GM18526 (cell line): ENCODE results near the gene SARDH.

Experiments
- POLR2A ChIP-seq: IDR thresholded peaks from 3 replicates; pipeline ENCODE4 v1.6.1; 2011; ENCODE audit not compliant: insufficient read length; ENCODE audit errors: extremely low read depth

SARDH gene

DNA sequence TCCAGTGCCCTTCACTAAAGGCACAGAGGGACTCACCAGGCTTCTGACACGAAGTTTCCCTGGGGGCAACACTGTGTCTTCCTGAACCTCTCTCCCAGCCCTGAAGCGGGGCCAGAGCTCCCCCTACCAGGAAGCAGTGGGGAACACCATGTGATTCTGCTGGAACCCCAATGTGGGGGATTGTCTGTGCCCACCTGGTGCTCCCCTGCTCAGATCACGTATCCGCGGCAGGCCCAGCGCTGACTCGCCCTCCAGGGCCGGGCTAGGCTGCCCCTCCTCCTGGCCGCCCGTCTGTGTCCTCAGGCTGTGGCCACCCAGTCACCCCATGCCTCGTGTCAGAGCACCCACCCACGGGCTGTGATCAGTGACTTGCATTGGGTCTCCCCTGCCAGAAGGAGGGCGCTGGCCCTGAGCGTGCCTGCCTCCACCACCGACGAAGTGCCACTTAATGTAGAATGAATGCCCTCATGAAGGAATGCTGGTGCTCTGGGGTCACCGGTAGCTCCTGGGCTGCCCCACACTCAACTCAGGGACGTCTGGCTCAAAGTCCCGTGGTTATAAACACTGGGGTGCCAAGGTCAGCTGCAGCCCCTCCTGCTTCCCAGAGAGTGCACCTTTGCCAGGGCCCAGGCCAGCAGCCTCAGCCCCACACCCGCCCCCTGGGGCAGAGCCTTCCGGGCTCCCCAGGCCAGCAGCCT, 22.1 kb downstream of the SARDH start:
- no peak for TF ChIP-seq POLR2A

DNA sequence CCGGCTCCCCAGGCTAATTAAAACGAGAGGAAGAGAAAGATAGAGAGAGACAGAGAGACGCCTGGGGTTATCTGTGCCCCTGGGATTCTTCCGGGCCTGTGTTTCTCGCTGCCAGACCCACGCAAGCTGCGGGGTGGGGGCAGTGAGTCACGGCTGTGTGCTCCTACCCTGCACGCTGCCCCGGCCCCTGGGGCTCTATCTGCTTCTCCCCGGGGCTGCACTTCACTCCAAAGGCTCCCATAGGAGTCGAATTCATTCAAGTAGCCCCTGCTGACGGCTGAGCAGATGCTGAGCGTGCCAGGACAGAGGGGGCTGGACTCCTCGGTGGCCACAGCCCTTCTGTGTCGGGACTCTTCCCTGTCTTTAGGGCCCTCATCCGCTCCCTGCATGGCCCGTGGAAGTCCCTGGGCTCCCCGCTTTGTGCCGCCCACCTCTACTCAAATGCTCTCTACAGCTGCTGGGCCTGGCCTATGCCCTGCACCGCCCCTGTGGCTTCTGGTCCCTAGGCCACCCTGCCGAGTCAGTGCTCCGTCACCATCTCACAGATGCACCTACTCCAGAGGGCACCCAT, 22.8 kb downstream of the SARDH start:
- TF ChIP-seq POLR2A, result no peak

DNA sequence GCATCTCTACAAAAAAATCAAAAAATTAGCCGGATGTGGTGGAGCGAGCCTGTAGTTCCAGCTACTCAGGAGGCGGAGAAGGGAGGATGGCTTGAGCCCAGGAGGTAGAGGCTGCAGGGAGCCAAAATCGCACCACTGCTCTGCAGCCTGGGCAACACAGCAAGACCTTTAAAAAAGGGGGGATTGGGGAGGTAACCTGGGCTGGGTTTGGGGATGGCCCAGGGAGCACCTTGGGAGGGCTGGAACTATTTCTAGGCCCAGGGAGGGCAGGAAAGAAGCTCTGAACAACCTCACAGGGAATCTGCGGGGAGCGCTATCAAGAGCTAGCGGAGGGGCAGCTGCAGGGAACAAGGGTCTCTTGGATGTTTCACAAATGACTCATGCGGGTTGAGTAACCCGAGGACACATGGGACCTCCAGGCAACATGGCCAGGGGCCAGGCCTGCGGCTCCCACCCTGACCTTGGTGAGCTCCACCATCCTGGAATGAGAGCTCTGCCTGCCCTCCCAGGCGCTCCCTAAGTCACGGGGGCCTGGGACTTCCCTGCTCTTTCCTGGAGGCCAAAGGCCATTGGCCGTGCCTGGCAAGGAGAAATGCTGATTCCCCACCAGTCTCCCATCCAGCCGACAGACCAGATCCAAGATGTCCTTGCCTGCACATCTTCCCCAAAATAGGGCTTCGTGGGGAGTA, 23.4 kb downstream of the SARDH start:
- no peak for TF ChIP-seq POLR2A

DNA sequence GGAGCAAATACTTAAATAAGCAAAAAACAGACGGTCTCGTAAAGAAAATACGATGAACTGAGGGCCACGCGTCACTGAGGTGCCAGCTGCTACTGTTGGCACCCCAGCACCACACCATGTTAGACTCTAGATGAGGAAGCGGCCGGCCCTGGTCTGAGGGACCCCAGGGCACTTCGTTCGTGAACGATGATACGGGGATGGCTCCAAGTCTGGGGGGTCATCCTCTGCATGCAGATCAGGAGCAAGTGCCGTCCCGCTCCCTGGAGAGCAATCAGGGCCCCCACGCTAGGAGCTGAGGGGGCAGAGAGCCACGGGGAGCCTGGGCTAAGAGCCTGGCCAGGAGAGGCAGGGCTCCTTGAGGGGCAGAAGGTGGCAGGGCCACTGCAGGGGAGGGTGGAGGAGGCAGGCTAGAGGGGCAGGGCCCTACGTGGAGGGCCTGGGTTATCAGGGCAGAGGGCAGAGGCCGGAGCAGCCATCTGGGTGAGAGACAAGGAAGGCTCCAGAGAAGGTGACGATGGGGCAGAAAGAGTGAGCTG, 24.1 kb downstream of the SARDH start:
- no peak for TF ChIP-seq POLR2A

DNA sequence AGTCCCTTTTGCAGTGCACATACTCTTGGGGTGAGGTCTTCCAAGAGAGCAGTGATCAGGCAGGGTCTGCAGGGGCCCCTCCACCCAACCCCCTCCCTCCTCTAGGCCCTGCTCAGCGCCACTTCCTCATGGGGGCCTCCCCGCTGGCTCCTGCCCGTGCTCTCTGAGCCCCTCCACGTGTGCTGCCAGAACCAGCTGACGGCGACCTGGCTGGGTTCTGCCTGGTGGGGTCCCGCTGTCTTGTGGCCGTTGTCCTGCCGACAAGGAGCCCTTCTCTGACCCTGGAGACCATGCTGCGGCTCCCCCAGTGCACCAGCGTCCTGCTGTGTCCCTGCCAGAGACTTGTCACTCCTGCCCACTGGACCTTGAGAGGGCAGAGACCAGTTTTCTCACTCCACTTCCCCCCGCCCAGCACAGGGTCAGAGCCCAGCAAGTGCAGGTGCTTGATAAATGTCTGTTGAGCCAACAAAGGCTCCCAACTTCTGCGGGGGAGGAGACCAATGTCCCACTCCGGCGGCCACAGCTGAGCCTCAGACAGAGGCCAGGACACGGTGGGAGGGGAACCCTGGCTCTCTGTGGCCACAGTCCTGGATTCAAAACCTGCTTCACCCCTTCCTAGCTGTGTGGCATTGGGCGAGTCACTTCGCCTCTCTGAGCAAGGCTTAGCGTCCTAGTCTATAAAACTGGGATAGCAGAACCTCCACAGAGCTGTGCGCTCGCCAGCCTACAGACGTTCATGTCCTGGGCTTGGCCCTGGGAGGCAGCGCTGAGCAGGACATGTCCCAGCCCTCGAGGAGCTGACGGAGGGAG, 24.8 kb downstream of the SARDH start:
- TF ChIP-seq POLR2A, result no peak

DNA sequence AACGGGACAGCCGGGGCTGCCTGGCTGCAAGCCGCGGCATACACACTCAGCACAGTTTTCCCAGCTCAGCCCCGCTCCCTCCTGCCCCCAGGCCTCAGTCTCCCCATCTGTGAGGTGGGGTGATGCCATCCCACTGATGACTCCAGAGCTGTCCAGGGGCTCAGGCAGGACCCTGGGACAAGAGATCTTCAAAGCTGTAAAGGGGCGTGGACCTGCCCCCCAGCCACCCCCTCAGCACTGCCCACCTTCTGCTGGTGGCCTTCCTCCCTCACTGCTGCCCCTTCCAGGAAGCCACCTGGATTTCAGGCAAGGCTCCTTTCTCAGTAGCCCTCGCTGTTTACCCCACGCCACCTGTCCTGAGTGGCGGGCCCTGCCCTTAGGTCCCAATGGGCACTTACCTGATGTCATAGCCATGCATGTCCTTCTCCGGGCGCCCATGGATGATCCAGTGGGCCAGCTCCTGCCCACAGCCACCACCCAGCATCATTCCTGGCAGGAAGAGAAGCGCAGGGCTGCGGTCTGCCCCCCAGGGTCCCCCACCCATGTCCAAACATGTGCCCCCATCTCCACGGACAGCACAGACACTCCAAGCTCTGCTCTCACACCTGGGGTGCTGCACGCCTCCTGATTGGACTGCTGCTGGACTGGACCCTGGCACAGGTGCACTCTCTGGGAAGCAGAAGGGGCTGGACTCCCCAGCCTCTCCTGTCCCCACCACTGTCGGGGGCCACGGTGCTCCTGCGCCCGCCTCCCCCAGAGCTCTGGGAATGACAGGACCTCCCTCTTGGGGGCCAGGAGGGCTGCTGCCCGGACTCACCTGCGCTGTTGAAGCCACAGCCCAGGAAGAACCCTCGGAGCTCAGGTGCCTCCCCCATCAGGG, 25.7 kb downstream of the SARDH start:
- TF ChIP-seq POLR2A, result no peak

DNA sequence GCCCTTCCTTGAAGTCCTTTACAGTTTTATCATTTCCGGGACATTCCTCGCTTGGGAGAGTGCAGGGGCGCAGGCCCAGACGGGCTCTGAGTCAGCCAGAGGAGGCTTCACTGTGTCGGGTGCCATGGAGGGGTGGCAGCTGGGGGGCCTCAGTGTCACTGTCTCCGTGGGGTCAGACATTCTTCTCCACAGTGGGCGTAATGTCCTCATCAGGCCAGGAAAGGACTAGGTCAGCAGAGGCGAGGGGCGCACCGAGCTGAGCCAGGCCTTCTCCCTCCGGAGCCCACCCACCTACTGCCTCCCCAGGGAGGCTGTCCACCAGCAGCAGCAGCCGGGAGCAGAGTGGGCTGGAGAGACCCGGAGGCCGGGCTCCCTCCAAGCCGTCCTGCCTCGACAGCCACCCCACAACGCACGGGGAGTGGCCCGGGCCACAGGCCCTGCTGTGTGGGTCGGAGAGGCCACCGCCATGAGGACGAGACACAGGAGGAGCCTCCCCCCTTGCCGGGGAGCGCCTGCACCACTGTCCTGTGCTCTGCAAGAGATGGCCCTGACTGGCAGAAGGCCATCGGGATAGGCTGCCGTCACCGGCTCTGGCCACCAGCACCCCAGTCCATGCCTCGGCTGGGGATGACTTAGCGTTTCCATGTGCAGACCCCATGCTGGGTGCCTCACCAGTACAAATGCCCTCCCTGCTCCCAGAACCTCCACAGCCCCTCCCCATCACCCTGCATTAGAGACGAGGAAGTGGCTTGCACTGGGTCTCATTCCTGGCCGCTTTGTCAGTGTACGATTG, 26.5 kb downstream of the SARDH start:
- no peak for TF ChIP-seq POLR2A

DNA sequence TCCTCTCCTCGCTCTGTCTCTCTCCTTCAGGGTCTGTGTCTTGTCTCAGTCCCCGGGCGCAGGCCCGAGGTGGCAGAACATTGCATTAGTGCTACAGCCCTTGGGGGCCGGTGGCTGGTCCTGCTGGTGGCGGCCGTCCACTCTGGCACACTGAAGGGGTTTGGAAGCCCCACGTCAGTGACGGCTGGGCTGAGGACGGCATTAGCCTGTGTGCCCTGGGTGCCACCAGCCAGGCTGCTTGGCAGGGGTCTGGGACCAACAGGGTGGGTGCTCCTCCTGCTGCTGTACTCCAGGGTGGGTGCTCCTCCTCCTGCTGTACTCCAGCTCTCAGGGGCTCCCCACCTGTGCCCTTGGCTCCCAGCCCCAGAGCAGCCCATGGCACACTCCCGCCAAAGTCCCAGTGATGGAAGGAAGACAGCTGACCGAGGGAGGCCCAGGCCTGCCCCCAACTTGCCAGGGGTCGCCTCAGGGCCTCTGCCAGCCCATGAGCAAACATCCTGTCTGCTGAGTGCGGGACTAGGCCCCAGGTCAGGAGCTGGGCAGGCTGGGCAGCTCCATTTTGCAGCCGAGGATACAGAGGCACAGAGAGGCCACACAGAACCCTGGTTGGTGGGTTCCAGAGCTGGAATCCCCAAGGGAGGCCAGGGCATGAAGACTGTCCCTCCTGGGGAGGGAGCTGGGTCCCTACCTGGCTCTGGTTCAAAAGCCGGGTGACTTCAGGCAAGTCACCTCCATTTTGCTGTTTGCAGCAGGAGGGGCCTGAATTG, 27.3 kb downstream of the SARDH start:
- TF ChIP-seq POLR2A, result no peak

DNA sequence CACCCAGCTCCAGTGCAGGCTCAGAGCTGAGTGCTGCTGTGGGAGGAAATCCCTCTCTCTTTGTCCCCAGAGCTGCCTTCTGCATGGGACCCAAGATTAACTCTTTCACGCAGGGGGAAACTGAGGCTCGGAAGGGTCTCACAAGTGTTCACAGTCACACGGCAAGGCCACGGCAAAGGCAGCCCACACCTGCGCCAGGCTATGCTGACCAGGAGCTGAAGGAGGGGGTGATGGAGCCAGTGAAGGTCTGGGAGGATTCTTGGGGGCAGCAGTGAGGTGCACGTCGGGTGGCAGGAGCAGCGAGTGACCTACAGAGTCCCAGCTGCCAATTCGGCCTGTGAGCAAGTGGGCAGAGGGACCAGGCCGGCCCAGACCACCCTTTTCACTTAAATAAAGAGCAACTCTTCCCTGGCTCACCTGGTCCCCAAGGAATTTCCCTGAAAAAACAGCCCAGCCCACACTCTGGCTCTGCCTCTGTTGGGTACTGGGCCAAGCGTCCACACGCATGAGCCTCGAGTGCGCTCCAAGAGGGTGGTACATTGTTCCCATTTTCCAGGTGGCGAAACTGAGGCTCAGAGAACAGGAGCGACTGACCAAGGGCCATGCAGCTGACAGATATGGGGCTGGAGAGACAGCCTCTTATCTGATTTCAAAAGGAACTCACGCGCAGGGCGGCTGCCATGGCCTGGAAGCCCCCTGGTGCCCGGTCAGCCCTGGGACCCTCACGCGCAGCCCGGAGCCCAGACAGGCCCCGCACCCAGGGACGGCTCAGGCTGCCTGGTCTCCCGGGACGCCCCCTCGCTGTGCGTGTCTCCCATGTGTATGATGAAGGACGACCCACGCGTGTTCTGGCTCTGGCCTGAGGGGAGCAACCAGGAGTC, 28.2 kb downstream of the SARDH start:
- no peak for TF ChIP-seq POLR2A

DNA sequence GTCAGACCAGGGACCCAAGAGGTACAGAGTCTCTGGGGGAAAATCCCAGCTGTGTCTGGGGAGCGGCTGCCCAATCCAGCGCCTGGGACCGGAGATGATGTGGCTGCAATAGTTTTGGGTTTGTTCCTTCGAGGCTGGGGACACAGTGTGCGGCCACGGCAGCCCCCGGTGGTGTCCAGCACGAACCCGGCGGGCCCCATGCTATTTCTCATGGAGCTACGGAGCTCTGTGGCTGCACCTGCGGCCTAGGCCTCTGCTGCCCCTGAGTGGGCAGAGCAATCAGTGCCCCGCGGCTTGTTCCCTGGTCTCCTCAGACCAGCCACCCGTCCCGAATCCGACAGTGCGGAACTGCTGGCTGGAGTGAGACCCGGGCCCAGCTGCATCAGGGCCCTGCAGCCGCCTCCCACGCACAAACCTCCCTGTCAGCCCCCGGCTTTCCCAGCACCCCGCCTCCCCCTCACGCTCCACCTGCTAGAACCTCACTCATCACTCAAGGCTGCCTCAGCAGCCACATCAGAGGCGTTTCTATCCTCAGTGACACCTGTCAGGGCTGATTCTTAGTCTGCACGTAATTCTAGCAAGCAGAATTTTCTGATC, 29.0 kb downstream of the SARDH start:
- TF ChIP-seq POLR2A, result no peak

DNA sequence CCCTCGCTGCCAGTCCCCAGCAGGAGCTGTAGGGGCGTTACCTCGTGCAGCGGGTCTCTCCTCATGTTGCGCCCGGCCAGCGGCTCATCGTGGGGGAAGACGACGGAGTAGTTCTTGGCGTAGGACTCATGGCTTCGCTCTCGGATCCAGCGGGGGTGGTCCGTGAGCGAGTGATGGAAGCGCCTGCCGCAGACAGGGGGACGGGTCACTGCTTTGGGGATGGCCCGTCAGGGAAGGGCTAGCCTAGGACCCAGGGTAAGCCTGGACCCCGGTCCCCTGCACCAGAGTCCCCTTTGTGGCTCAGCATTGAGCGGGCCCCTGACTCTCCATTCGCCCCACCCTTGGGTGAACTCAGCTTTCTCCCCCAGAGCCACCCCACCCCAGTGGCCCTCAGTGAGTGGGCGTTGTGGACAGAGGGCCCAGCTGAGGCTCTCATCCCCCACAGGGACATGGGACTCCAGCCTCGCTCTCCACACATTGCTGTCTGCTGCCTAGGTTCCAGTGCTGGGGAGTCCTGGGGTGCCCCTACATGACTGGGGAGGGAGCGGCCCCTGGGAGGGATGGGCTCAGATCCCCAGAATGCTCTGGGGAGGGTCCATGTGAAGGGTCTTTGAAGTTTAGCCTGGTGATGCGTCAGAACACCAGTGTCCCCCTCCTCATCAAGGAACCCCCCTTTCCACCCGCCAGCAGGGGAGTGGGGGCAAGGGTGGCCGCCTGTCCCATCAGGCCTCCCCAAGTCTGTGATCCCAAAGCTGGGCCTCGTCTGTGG, 29.7 kb downstream of the SARDH start:
- TF ChIP-seq POLR2A, result no peak

DNA sequence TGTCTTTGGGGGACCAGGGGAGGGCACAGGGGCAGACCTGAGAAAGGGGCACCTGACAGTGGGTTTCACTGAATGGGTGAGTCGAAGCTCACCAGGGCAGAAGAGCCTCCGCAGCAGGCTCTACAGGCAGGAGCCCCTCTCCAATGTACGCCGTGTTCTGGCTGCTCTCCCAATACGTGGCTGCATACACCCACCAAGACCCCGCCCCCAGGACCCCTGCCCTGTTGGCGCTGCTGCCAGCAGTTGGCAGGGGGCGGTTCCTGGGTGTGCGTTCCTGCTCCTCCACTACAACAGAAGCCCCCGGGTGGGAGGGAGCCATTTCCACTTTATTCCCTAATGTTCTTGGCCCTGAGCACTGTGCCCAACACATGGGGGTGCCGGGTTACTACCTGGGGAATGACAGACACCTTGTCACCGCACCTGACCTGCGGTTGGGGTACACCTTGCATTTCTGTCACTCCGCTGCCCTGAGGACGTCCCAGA, 30.3 kb downstream of the SARDH start:
- no peak for TF ChIP-seq POLR2A
